Thoracic aorta endothelial cell (primary cell): Measurements from ENCODE around the gene TCERG1L. TPM values are rescaled to one million over a fixed set of nuclear protein-coding genes. Genes with fewer than 3 reads are reported as not detected.

Experiments
- total RNA-seq: library from RNA; depleted of rRNA; stranded (reverse); fragments of >200 nt; gene quantifications from 2 replicates; pipeline ENCODE4 v1.2.3, GENCODE V29; 2012

The TCERG1L gene, protein sequence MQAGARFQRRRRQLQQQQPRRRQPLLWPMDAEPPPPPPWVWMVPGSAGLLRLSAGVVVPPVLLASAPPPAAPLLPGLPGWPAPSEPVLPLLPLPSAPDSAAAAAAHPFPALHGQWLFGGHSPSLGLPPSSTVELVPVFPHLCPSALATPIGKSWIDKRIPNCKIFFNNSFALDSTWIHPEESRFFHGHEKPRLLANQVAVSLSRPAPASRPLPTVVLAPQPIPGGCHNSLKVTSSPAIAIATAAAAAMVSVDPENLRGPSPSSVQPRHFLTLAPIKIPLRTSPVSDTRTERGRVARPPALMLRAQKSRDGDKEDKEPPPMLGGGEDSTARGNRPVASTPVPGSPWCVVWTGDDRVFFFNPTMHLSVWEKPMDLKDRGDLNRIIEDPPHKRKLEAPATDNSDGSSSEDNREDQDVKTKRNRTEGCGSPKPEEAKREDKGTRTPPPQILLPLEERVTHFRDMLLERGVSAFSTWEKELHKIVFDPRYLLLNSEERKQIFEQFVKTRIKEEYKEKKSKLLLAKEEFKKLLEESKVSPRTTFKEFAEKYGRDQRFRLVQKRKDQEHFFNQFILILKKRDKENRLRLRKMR
- not detected in 2 replicates for total RNA-seq

GRCh38 chr10:131311661-131312477 lies at the start of gene TCERG1L:
Gene TCERG1L (minus strand): TSS chr10:131311721. CDS start chr10:131311635, 86 bp downstream.

